HL-60/S4 treated with retinoic acid at 250 ng/mL for 4 days and 3 days (cell line): ENCODE results near the gene BMP5.

Experiments used
- in situ Hi-C: fragments of 300-500 bp; cut with MboI; formaldehyde crosslinking; loops from 2 replicates; pipeline ENCODE4 v1.7.0; 2022; ENCODE audit warnings: low sequenced_read_pairs

BMP5 gene

DNA sequence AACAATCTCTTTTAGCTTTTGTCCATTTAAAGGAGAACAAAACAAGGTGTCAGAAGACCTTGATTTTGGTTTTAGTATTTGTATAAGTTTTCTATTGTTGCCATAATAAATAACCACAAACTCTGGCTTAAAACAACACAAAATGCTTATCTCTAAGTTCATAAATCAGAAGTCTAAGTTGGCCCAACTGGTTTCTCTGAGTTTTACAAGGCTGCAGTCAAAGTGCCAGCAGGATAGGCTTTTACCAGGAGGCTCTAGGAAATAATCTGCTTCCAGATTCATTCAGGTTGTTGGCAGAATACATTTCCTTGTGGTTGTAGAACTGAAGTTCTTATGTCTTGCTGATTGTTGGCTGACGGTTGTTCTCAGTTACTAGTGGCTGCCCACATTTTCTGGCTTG lies 149.2 kb downstream of the BMP5 start:
- in situ Hi-C loops: no loop called here

DNA sequence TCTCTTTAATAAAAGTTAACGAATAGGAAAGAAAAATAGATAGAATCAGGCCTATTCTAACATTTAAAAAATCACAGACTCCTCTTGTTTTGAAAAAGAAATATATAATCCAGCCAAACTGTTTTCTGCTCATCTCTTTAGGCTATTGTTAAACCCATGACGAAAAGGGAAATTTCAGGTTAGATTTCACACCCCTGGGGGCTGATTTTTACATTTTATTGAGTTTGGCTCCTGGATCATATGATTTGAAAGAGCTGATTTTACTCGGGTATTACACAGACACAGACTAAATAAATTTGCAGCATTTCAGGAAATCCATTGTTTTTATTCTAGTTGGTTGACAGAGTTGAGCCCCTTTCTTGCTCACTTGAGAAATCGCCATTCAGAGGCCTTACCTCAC lies 160.6 kb downstream of the BMP5 start:
- in situ Hi-C loops: no loop called here

DNA sequence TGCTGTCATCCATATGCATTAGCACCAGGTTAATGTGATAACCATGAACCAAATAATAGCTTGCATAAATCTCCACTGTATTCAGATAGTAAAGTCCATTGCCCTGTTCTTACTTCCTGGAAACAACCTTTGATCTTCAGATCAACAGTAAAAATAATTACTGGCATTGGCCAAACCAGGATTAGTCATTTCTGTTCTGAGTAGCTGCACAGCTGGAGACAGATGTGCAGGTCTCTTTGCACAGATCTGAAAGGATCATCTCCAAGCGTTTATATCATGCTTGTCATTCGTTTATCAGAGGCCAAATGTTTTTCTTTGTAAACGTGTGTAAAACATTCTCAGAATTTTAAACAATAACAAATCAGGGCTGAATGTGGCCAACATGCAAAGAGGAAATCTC lies 162.0 kb downstream of the BMP5 start:
- in situ Hi-C loops: no loop called here

DNA sequence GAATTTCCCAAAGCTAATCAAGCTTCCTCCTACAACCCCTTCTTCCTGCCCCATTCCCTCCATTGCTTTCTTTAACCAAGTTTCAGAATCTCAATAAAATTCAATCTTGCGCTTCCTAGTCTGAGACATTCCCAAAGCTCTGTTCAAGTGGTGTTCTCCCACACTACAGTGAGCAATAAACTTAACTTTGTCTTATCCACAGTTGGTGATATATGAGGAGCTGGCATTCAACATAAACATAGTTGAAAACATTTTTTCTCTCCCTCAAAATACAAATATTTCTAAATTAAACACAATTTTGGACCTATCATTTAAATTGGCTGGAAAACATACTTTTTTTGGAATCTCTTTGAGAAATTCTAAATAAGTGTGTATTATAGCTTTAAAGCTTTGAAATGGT lies 166.7 kb downstream of the BMP5 start:
- in situ Hi-C loops: no loop called here

DNA sequence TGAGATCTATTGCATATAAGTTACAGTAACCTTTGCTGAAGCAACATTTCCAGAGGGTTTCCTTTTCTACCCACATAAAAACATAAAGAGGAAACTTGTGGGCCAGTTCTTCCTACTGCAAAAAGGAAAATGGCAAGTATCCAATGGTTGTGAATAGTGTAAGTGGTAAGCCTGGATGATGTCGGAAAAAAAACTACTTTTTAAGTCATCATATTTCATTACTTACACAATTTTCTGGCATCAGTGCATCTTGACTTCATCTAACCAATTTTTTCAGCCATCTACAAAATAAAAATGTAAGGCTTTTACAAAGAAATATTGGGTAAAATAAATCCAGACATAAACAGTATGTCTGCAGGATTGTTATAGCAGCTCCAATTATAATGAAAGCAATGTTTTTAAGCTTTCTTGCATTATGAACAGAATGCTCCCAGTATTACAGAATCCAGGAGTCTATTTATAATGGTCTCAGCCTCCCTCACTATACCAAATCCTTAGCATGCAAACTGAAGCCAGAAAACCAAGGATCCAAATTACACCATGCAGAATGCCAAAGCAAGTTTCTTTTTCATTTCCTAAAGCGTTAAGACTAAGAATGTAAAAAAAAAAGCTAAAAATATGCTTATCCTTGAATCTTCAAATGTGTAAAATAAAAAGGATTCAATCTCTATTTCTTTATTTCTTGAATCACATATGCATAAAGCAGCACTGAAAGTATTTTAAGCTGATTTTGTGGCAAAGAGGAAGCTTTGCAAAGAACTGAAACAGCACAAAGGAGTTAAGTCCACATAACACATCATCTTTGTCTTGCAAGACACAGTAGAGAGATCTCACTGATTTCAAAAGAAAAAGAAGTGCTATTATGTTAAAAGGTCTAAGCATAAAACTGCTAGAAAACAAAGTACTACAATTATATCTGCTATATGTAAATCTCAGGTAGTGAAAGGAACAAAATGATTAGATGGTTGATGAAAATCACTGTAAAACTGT lies 169.6 kb downstream of the BMP5 start:
- in situ Hi-C loops: no loop called here

DNA sequence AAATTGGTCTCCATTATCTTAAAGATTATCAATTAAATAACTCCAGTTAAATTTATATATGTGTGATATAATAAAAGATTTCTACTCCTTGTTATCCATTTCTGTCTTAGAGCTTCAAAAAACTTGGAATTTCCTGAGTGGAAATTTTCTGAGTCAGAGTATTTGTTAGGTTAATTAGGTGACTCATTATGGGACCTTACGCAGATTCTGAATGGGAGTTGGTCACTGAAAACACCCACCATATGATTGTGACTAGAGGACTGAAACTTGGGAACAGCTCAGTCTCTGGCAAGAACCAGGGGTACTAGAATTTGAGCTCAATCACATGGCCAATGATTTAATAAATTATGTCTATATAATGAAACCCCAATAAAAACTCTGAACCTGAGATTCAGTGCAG lies 171.0 kb downstream of the BMP5 start:
- in situ Hi-C loops: no loop called here
